Medulla oblongata (tissue), 1 donor: ENCODE measurements around the gene DNAJC18.
A peak's percentile ranks its signal among the peaks of the same experiment; 100 is the strongest.
"Not testable (repeated sequence)": the region's sequence is repeated elsewhere in the genome, so short reads cannot be mapped to it uniquely, and the experiment has no call there.

Source experiments
- DNase-seq: peaks from one replicate; pipeline ENCODE4 v3.0.0-alpha.2; 2015; ENCODE audit errors: extremely low spot score

DNAJC18 gene

DNA sequence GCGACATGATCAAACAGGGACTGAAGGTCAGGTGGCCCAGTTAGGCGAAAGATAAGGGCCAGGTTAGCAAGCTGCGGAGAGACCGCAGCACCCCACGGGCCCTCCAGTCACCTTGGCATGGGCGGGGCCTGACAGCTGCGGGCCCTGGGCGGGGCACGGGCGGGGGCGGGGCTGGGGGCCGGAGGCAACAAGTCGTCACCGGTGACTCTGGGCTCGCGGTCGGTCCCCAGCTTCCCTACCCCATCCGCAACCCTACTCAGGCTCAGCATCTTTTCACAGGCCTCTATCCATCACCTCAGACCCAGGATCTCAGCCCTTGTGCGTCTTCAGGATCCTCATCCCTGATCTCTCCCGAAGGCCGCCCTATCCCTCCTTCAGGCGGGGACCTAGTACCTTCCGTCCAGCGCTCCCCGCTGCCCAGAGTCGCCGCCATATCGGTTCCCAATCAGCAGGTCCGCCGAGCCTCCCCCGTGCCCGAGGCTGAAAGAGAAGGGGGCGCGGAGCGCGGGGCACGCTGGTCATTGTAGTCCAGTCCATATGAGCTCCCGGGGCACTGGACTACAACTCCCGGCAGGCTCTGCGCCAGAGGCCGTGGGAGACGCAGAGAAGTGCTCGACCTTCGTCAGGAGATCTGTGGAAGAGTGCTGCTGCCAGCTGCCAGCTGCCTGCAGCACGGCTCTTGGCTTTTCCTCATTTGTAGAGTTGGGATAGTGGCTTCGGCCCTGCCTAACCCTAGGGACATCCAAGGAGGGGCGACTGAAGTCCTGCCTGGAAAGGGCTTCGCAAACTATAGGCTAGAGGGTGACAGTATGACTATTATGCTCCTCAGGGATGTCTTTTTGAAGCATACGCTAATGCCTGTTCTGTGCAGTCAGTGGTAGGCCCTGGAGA lies at the start of gene DNAJC18:
DNAJC18 (minus strand) TSS at position 513 of the 891 bp plus-strand sequence; CDS start at position 433, 80 bp downstream.
- DNase-seq = peak; percentile 98

- DNase-seq = peak; percentile 63
Measured at GRCh38 chr5:139488260-139488659, 48.9 kb upstream of the DNAJC18 start.

DNA sequence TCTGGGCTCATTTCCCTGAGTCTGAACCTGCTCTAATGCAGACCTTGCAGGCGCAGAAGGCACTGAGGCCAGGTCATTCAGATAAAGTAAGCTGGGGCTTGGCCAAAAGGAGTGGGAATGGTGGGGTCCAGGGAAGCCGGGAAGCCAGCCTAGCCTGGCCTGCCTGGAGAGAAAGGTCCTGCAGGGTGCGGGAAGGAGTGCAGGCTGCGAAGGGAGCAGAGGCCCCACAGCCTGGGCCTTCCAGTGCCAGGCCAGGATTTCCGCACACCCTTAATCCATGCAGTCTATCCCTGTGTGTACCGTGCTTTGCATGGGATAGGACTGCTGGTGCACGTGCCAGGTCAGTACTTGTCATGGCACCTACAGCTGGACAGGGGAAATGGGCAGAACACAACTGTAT lies 46.9 kb upstream of the DNAJC18 start:
- no peak for DNase-seq

- not testable (repeated sequence) for DNase-seq
Measured at GRCh38 chr5:139482890-139483208, 43.5 kb upstream of the DNAJC18 start.

DNA sequence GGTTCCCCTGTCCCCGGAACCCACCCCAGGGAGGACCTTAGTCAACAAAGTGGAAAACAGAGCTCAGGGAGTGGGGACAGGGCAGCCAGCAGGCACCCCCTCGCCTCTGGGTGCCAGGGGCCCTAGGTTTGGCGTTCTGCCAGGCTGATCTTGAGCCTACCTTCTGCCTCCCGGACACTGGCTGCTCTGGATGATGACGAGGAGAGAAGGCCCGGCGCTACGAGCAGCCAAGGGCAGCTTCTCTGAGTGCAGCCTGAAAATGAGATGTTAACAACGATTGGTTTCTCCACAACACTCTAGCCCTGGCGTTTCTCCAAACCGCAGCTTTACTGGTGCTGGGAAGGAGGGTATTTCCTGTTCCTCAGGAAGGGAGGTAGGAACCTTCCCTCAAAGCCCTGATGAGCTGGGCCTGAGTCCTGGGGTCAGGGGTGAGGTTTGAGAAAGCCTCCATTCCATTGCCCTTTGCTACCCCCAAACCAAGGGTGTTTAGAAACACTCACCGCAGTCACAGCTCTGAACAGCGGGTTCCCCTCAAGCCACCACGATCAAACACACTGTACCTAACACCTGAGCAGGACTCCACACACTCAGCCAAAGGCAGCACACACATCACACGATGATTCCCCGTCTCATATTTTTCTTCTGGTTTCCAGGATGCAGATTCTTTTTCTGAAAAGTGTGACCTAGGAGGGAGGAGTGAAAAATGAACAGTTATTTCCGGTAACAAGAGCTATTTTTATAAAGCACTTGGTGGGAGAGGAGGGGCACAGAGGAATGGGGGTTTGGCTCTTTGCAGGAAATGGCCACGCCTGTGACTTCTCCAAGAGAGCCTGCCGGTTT lies 42.9 kb upstream of the DNAJC18 start, which contains the start of gene STING1:
STING1 (minus strand) TSS at position 709 of the 840 bp plus-strand sequence. CDS start 1,054 bp downstream, outside the sequence.
- peak; percentile 55 for DNase-seq

- peak; percentile 33 for DNase-seq
Measured at GRCh38 chr5:139481580-139482049, 42.3 kb upstream of the DNAJC18 start.

DNA sequence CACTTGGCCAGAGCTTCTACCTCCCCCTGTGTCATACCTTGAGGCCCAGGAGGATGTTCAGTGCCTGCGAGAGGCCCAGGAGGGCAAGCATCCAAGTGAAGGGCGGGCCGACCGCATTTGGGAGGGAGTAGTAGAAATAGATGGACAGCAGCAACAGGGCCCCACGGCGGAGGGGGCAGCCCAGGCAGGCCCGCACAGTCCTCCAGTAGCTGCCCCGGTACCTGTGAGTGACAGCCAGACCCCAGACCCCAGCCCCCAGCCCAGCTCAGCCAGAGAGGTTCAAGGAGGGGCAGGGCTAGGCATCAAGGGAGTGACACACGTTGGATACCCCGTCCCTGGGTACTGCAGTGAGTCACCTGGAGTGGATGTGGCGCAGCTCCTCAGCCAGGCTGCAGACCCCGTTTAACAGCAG lies 41.8 kb upstream of the DNAJC18 start:
- no peak for DNase-seq

DNA sequence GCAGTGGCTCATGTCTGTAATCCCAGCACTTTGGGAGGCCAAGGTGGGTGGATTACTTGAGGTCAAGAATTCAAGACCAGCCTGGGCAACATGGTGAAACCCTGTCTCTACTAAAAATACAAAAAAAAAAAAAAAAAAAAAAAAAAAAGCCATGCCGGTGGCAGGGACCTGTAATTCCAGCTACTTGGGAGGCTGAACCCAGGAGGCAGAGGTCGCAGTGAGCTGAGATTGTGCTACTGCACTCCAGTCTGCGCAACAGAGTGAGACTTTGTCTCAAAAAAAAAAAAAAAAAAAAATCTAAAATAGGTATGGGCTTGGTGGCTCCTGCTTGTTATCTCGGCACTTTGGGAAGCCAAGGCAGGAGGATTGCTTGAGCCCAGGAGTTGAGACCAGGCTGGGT lies 40.4 kb upstream of the DNAJC18 start:
- DNase-seq = not testable (repeated sequence)

DNA sequence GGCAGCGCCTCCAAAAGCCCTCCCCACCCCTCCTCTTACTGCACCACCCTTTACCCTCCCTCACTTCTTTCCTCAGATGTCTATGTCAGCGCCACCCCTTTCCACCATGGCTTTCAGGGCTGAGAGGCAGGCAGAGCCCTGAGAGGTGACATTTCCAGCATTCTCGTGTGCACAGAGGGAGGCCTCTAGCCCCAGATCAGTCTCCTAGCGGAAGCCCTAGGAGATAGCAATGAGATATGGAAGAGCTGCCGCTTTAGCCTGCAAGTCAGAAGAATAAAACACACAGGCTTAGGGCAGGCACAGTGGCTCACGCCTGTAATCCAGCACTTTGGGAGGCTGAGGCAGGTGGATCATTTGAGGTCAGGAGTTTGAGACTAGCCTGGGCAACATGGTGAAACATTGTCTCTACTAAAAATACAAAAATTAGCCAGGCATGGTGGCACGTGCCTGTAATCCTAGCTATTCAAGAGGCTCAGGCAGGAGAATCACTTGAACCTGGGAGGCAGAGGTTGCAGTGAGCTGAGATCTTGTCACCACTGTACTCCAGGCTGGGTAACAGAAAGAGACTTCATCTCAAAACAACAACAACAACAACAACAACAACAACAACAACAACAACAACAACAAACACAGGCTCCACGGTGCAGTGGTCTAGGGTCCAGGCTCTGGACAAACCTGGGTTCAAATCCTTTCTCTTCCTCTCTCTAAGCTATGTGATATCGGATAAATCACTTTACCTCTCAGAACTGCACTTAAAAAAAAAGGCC lies 39.5 kb upstream of the DNAJC18 start:
- not testable (repeated sequence) for DNase-seq

DNA sequence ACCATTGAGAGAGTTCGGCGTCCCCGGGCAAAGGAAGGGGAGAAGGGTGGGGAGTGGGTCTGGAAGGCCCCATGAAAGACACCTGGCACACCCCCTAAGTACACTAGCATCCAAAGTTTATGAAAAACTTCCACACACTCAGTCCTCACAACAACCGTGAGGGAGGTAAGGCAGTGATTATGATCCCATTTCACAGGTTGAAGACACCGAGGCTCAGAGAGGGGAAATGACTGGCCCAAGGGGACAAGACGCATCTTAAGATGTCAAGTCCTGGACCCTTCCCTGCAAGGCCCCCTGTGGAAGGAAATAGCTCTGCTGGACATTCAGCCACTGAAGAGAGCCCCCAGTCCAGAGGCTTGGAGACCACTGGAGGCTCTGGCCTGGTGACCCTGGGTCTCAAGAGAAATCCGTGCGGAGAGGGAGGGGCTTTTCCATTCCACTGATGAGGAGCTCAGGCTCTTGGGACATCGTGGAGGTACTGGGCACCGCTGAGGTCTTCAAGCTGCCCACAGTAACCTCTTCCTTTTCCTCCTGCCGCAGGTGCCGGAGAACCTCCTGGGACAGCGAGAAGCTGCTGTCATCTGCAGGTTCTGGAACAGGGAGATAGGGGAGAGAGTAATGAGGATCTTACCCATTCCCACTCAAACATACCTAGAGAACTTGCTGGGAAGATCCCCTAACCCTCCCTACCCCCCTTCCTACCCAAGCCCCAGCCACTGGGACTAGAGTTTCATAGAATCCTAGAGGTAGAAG lies 36.7 kb upstream of the DNAJC18 start:
- DNase-seq = no peak

- DNase-seq = no peak
Measured at GRCh38 chr5:139474890-139475791, 35.8 kb upstream of the DNAJC18 start.

DNA sequence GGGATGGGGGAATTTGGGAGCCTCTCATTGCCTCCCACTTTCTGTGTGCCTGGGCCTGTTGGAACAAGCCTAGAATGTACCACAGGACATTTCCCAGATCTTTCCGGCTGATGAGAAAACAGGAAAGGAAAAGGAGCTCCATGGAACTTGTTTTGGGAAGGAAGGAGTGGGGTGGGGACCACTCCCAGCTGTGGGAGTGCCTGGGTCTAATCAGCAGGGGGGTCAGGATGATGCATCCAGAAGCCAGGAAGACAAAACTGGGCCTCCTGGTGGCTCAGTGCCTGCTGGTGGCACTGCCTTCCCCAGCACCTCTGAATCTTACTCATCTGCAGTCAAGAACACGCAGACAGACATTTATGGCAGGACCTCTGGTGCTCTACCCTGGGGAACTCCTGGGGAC lies 34.2 kb upstream of the DNAJC18 start:
- no peak for DNase-seq

DNA sequence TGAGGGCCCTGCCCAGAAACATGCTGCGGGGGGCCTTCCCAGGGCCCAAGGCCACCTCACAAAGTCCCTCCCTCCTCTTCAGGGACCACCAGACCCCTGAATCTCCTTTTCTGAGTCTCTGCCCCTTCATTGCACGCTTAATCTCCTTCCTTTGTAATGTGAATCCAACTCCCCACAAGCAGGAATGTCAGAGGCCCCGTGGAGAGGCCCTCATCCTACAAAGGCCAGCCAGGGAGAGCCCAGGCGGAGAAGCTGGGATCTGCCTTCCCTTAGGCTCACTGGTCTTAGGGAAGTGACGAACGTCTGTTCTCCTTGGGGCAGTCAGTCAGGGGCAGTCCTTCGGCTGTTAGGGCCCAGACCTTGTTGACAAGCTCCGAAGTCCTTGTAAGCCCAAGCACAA lies 33.8 kb upstream of the DNAJC18 start:
- no peak for DNase-seq

DNA sequence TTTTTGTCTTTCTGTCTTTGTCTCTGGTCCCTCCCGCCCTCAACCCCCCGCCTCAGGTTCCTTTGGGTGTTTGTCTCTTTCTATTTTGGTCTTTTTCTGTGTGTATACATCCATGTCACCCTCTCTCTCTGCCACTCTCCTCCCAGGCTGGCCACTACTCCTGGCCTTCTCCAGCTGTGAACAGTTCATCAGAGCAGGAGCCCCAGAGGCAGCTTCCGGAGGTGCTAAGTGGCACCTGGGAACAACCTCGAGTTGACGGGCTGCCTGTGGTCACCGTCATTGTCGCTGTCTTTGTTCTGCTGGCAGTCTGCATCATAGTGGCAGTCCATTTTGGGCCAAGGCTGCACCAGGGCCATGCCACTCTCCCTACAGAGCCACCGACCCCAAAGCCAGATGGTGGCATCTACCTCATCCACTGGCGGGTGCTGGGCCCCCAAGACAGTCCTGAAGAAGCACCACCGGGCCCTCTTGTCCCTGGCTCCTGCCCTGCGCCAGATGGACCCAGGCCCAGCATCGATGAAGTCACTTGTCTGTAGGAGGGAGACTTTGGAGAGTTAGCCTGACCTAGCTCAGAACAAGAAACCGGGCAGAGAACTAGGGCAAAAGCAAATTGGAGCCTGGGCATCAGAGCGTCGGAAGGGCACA lies 33.2 kb upstream of the DNAJC18 start:
- DNase-seq = no peak

- no peak for DNase-seq
Measured at GRCh38 chr5:139470821-139471300, 31.5 kb upstream of the DNAJC18 start, which contains the start of gene SMIM33. Gene SMIM33 (plus strand): TSS chr5:139471004. CDS start chr5:139471122, 118 bp downstream.

- no peak for DNase-seq
Measured at GRCh38 chr5:139468421-139468931, 29.2 kb upstream of the DNAJC18 start.

DNA sequence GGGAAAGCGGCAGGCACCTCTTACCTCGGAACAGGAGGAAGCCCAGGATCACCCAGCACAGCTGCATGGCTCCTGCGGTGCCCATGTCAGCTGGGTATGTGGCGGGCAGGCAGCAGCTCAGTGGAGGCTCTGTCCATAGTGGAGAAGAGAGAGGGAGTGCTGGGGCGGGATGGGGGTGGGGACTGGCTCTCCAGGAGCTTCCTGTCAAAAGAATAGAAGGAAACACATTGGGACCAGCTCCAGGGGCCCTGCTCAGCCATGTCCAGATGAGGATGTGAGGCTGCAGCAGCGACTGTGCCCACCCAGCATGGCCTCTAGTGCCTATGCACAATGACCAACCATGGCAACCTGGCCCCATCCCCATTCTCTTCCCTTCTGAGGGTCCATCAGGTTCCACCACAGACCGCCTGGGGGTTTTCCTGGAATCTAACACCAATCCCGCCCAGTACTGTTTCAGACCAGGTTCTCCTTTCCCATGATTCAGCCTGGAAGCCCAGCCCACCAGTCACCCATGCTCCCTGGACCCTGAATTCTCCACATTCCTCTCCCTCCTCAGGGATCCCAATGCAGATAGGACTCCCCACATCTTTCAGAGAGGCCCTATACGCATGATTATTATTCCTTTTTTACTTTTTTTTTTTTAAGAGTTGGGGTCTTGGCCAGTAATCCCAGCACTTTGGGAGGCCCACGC lies 23.4 kb upstream of the DNAJC18 start, which contains the start of gene ECSCR:
ECSCR (minus strand) TSS at position 158 of the 691 bp plus-strand sequence; CDS start at position 85, 73 bp downstream.
- no peak for DNase-seq

DNA sequence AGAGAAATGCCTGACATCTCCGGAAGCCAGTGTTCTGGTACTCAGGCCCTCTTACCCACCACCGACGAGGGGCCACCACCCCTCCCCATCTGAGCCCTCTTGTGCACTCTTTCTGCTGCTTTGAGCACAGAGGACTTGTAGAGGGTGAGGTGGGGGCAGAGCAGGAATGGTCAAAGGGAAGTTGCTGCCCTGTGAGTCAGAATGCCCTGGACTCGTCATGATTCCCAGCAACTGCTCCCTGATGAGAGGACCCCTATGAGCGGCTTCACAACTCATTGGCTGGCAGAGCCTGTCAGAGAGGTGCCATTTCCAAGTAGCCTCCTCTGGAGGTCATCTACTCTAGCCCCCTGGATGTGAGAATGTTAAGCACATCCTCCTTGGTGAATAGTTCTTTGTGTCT lies 22.4 kb upstream of the DNAJC18 start:
- DNase-seq = no peak
